ENCODE data around the gene MAP3K5.
"Not testable (repeated sequence)": the region's sequence is repeated elsewhere in the genome, so short reads cannot be mapped to it uniquely, and the experiment has no call there.

The MAP3K5 gene

GRCh38 chr6:136790411-136791295, 1.6 kb downstream of the MAP3K5 start:
- no peak for DNase-seq

- not testable (repeated sequence) for DNase-seq
These were observed 2.8 kb downstream of the MAP3K5 start for GRCh38 chr6:136789440-136789839.

GRCh38 chr6:136788069-136788902, 4.0 kb downstream of the MAP3K5 start:
- DNase-seq = peak; percentile 80

- no peak for DNase-seq
These were observed 4.6 kb downstream of the MAP3K5 start for GRCh38 chr6:136787726-136788068.

GRCh38 chr6:136786658-136787057, 5.6 kb downstream of the MAP3K5 start:
- no peak for DNase-seq

GRCh38 chr6:136784910-136785746, 7.1 kb downstream of the MAP3K5 start:
- no peak for DNase-seq

- DNase-seq = no peak
These were observed 8.0 kb downstream of the MAP3K5 start for GRCh38 chr6:136784271-136784664.

- no peak for DNase-seq
These were observed 8.6 kb downstream of the MAP3K5 start for GRCh38 chr6:136783495-136784270.

GRCh38 chr6:136783021-136783420, 9.3 kb downstream of the MAP3K5 start:
- no peak for DNase-seq

GRCh38 chr6:136782021-136782770, 10.1 kb downstream of the MAP3K5 start:
- DNase-seq = peak; percentile 52

GRCh38 chr6:136780972-136781371, 11.3 kb downstream of the MAP3K5 start:
- no peak for DNase-seq

GRCh38 chr6:136779682-136780081, 12.6 kb downstream of the MAP3K5 start:
- DNase-seq = no peak

- no peak for DNase-seq
These were observed 14.6 kb downstream of the MAP3K5 start for GRCh38 chr6:136777651-136778050.

- DNase-seq = peak; percentile 43
These were observed 16.7 kb downstream of the MAP3K5 start for GRCh38 chr6:136775548-136775947.

GRCh38 chr6:136775081-136775480, 17.2 kb downstream of the MAP3K5 start:
- no peak for DNase-seq

GRCh38 chr6:136774228-136775041, 17.8 kb downstream of the MAP3K5 start:
- DNase-seq = peak; percentile 65

GRCh38 chr6:136773473-136773796, 18.8 kb downstream of the MAP3K5 start:
- no peak for DNase-seq

- no peak for DNase-seq
These were observed 19.4 kb downstream of the MAP3K5 start for GRCh38 chr6:136772685-136773472.

- no peak for DNase-seq
These were observed 21.0 kb downstream of the MAP3K5 start for GRCh38 chr6:136771306-136771705.

GRCh38 chr6:136769759-136770158, 22.5 kb downstream of the MAP3K5 start:
- DNase-seq = no peak

All from EL (cell line).